ENCODE data around the gene NPHS1. TPM values are rescaled to one million over a fixed set of nuclear protein-coding genes. Genes with fewer than 3 reads are reported as not detected.
A peak's percentile ranks its signal among the peaks of the same experiment; 100 is the strongest.

Gene NPHS1
- total and polyA plus RNA-seq, 9 of the 15 experiments (the other 6 are each of a cell fraction or from before 2014, with no cell fraction given) = 0.01 to 0.28 (median 0.14) TPM; not detected in 5

DNA sequence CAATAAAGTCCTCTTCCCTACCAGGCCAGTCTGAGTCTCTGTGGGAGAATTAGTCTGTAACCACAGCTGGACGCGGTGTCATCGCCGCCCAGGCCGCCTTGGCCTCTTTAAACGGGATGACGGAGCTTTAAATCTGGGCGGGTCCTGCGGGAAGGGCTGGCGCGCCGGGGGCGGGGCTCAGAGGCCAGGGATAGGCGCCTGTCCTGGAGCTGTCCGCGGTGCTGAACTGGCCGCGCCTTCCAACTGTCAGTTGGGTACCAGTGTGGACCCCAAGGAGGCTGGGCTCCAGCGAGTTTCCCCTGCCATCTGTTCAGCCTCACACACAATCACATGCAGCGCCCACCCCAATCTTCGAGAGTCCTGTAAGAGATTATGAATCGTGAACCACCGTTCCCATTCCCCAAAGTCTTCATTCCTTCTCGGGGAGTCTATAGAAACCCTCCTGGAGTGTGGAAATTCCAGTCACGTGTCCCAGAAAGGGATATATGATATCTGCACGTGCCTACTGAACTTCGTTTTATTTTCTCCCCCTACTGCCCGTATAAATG is 27.5 kb upstream of the NPHS1 start (continued):
- TF ChIP-seq, protein P1, sequence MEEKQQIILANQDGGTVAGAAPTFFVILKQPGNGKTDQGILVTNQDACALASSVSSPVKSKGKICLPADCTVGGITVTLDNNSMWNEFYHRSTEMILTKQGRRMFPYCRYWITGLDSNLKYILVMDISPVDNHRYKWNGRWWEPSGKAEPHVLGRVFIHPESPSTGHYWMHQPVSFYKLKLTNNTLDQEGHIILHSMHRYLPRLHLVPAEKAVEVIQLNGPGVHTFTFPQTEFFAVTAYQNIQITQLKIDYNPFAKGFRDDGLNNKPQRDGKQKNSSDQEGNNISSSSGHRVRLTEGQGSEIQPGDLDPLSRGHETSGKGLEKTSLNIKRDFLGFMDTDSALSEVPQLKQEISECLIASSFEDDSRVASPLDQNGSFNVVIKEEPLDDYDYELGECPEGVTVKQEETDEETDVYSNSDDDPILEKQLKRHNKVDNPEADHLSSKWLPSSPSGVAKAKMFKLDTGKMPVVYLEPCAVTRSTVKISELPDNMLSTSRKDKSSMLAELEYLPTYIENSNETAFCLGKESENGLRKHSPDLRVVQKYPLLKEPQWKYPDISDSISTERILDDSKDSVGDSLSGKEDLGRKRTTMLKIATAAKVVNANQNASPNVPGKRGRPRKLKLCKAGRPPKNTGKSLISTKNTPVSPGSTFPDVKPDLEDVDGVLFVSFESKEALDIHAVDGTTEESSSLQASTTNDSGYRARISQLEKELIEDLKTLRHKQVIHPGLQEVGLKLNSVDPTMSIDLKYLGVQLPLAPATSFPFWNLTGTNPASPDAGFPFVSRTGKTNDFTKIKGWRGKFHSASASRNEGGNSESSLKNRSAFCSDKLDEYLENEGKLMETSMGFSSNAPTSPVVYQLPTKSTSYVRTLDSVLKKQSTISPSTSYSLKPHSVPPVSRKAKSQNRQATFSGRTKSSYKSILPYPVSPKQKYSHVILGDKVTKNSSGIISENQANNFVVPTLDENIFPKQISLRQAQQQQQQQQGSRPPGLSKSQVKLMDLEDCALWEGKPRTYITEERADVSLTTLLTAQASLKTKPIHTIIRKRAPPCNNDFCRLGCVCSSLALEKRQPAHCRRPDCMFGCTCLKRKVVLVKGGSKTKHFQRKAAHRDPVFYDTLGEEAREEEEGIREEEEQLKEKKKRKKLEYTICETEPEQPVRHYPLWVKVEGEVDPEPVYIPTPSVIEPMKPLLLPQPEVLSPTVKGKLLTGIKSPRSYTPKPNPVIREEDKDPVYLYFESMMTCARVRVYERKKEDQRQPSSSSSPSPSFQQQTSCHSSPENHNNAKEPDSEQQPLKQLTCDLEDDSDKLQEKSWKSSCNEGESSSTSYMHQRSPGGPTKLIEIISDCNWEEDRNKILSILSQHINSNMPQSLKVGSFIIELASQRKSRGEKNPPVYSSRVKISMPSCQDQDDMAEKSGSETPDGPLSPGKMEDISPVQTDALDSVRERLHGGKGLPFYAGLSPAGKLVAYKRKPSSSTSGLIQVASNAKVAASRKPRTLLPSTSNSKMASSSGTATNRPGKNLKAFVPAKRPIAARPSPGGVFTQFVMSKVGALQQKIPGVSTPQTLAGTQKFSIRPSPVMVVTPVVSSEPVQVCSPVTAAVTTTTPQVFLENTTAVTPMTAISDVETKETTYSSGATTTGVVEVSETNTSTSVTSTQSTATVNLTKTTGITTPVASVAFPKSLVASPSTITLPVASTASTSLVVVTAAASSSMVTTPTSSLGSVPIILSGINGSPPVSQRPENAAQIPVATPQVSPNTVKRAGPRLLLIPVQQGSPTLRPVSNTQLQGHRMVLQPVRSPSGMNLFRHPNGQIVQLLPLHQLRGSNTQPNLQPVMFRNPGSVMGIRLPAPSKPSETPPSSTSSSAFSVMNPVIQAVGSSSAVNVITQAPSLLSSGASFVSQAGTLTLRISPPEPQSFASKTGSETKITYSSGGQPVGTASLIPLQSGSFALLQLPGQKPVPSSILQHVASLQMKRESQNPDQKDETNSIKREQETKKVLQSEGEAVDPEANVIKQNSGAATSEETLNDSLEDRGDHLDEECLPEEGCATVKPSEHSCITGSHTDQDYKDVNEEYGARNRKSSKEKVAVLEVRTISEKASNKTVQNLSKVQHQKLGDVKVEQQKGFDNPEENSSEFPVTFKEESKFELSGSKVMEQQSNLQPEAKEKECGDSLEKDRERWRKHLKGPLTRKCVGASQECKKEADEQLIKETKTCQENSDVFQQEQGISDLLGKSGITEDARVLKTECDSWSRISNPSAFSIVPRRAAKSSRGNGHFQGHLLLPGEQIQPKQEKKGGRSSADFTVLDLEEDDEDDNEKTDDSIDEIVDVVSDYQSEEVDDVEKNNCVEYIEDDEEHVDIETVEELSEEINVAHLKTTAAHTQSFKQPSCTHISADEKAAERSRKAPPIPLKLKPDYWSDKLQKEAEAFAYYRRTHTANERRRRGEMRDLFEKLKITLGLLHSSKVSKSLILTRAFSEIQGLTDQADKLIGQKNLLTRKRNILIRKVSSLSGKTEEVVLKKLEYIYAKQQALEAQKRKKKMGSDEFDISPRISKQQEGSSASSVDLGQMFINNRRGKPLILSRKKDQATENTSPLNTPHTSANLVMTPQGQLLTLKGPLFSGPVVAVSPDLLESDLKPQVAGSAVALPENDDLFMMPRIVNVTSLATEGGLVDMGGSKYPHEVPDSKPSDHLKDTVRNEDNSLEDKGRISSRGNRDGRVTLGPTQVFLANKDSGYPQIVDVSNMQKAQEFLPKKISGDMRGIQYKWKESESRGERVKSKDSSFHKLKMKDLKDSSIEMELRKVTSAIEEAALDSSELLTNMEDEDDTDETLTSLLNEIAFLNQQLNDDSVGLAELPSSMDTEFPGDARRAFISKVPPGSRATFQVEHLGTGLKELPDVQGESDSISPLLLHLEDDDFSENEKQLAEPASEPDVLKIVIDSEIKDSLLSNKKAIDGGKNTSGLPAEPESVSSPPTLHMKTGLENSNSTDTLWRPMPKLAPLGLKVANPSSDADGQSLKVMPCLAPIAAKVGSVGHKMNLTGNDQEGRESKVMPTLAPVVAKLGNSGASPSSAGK (IDR thresholded peaks at IDR 0.05) = no peak
- TF ChIP-seq HIVEP1 (CRISPR knock-in tag; IDR thresholded peaks at IDR 0.05) = no peak
- TF ChIP-seq ZZZ3 (IDR thresholded peaks at IDR 0.05) = no peak
- TF ChIP-seq, protein P2, sequence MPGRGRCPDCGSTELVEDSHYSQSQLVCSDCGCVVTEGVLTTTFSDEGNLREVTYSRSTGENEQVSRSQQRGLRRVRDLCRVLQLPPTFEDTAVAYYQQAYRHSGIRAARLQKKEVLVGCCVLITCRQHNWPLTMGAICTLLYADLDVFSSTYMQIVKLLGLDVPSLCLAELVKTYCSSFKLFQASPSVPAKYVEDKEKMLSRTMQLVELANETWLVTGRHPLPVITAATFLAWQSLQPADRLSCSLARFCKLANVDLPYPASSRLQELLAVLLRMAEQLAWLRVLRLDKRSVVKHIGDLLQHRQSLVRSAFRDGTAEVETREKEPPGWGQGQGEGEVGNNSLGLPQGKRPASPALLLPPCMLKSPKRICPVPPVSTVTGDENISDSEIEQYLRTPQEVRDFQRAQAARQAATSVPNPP (IDR thresholded peaks at IDR 0.05; ENCODE audit: borderline replicate concordance, insufficient read depth, insufficient read length) = no peak
- TF ChIP-seq, protein P3, sequence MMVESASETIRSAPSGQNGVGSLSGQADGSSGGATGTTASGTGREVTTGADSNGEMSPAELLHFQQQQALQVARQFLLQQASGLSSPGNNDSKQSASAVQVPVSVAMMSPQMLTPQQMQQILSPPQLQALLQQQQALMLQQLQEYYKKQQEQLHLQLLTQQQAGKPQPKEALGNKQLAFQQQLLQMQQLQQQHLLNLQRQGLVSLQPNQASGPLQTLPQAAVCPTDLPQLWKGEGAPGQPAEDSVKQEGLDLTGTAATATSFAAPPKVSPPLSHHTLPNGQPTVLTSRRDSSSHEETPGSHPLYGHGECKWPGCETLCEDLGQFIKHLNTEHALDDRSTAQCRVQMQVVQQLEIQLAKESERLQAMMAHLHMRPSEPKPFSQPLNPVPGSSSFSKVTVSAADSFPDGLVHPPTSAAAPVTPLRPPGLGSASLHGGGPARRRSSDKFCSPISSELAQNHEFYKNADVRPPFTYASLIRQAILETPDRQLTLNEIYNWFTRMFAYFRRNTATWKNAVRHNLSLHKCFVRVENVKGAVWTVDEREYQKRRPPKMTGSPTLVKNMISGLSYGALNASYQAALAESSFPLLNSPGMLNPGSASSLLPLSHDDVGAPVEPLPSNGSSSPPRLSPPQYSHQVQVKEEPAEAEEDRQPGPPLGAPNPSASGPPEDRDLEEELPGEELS (CRISPR knock-in tag; IDR thresholded peaks at IDR 0.05; ENCODE audit: borderline replicate concordance) = peak; percentile 80; the same call in 1 of the 2 replicates
- peak; percentile 15; the same call in 1 of the 2 replicates for TF ChIP-seq ARID1B (IDR thresholded peaks at IDR 0.05)
- TF ChIP-seq SP2 (IDR thresholded peaks at IDR 0.05; ENCODE audit: extremely low read depth, low read depth, low read length, poor library complexity, severe bottlenecking) = no peak
- TF ChIP-seq DDX20 (tag; IDR thresholded peaks at IDR 0.05; ENCODE audit: low read depth) = no peak
- no peak for TF ChIP-seq TBL1XR1 (IDR thresholded peaks at IDR 0.05; ENCODE audit: low read length in 2 of 2)

Data from K562 (cell line).